HCT116 (cell line): ENCODE results near the gene DHRS4. TPM values are rescaled to one million over a fixed set of nuclear protein-coding genes. Genes with fewer than 3 reads are reported as not detected.

Experiments used
- ATAC-seq: fragments of 200-7000 bp; cut with Tn5 transposase; 2 replicates; pipeline ENCODE4 v1.9.1; 2020; ENCODE audit warnings: mild to moderate bottlenecking, moderate library complexity
- BruUV-seq: library from RNA; stranded (reverse); fragments of 400-500 nt; replicated peaks from 2 replicates; lab custom pipeline; 2021; lab: Mats Ljungman, UMichigan
- CTCF ChIA-PET: fragments of 300-600 bp; sonication (Branson Sonifier 250); formaldehyde crosslinking; loops from one replicate; lab custom pipeline; 2021; ENCODE audit warnings: antibody characterized with exemption; lab: Charles Lee
- POLR2A ChIA-PET: fragments of 300-600, 350-600 bp; sonication (Branson Sonifier 250); formaldehyde crosslinking; loops from one replicate; lab custom pipeline; 2021; ENCODE audit warnings: antibody characterized with exemption; lab: Charles Lee
- RAD21 ChIA-PET, 2 experiments: fragments of 300-600 bp; sonication (Branson Sonifier 250); formaldehyde crosslinking; loops; one replicate each; lab custom pipeline; 2023; ENCODE audit warnings: low total read pairs in 2 of 2; ENCODE audit not compliant: uncharacterized antibody in 2 of 2, unreplicated experiment in 2 of 2, low non-redundant PET in 1 of 2; lab: Charles Lee
- DNase-seq: peaks from one replicate; pipeline ENCODE4 v3.0.0-alpha.2; 2010; ENCODE audit warnings: low read depth, low spot score
- H2AFZ ChIP-seq: fragments of 200-600 bp; shearing (Covaris generic), sonication (generic); 2 replicates; pipeline ENCODE4 v1.6.1; 2017; ENCODE audit warnings: low read depth, mixed run types, mixed read lengths, antibody characterized with exemption, low read length; ENCODE audit not compliant: poor library complexity, severe bottlenecking
- H3K27ac ChIP-seq: 2 replicates; pipeline ENCODE4 v1.5.1; 2012; ENCODE audit warnings: low read depth, low read length
- H3K27me3 ChIP-seq: fragments of 200-600 bp; sonication (generic); 2 replicates; pipeline ENCODE4 v1.6.1; 2016; ENCODE audit warnings: mixed run types, low read length, mixed read lengths; ENCODE audit not compliant: insufficient read depth
- H3K36me3 ChIP-seq, 2 experiments: fragments of 200-500 bp in 1 of 2; fragments of 200-600 bp in 1 of 2; sonication (Bioruptor generic) in 1 of 2; sonication (generic) in 1 of 2; 2 replicates each; pipeline versions ENCODE4 v1.5.1 to v1.6.1; 2014 to 2016; ENCODE audit warnings: low read length in 2 of 2, inconsistent platforms in 1 of 2, mixed read lengths in 1 of 2, mixed run types in 1 of 2; ENCODE audit not compliant: insufficient read depth in 2 of 2, control insufficient read depth in 1 of 2
- H3K4me1 ChIP-seq, 2 experiments: fragments of 200-600 bp in 1 of 2; sonication (generic) in 1 of 2; 2 replicates each; pipeline versions ENCODE4 v1.5.1 to v1.6.1; 2012 to 2017; ENCODE audit warnings: low read length in 2 of 2, inconsistent platforms in 1 of 2, mild to moderate bottlenecking in 1 of 2, mixed read lengths in 1 of 2, mixed run types in 1 of 2, moderate library complexity in 1 of 2; ENCODE audit not compliant: insufficient read depth in 2 of 2, control insufficient read depth in 1 of 2
- H3K4me2 ChIP-seq: fragments of 200-600 bp; sonication (generic); 2 replicates; pipeline ENCODE4 v1.6.1; 2017; ENCODE audit warnings: mixed run types, low read length, mixed read lengths
- H3K4me3 ChIP-seq, 2 experiments: fragments of 200-600 bp in 1 of 2; sonication (generic) in 1 of 2; replicated peaks in 1 of 2; 2 replicates each; pipeline ENCODE4 v1.5.1; 2011 to 2016; ENCODE audit warnings: low read length in 2 of 2, control low read depth in 1 of 2, low read depth in 1 of 2, mild to moderate bottlenecking in 1 of 2, mixed read lengths in 1 of 2, mixed run types in 1 of 2
- H3K79me2 ChIP-seq: fragments of 200-600 bp; sonication (generic); 2 replicates; pipeline ENCODE4 v1.6.1; 2017; ENCODE audit warnings: mild to moderate bottlenecking, mixed run types, low read length, moderate library complexity, mixed read lengths; ENCODE audit not compliant: insufficient read depth
- H3K9ac ChIP-seq: fragments of 200-600 bp; sonication (generic); 2 replicates; pipeline ENCODE4 v1.6.1; 2016; ENCODE audit warnings: low read length, mixed read lengths
- H3K9me2 ChIP-seq: fragments of 200-600 bp; sonication (generic), shearing (Covaris generic); 2 replicates; pipeline ENCODE4 v1.6.1; 2017; ENCODE audit warnings: mixed run types, mild to moderate bottlenecking, moderate library complexity; ENCODE audit not compliant: insufficient read depth
- H3K9me3 ChIP-seq, 2 experiments: fragments of 200-500 bp in 1 of 2; fragments of 200-600 bp in 1 of 2; sonication (Bioruptor generic) in 1 of 2; sonication (generic) in 1 of 2; 2 replicates each; pipeline ENCODE4 v1.6.1; 2014 to 2017; ENCODE audit warnings: low read length in 2 of 2, mixed read lengths in 2 of 2, inconsistent platforms in 1 of 2, low read depth in 1 of 2, mild to moderate bottlenecking in 1 of 2, mixed run types in 1 of 2, moderate library complexity in 1 of 2; ENCODE audit not compliant: control insufficient read depth in 1 of 2, insufficient read depth in 1 of 2
- H4K20me1 ChIP-seq: fragments of 200-600 bp; sonication (generic), shearing (Covaris generic); 2 replicates; pipeline ENCODE4 v1.6.1; 2017; ENCODE audit warnings: mixed run types, mild to moderate bottlenecking, moderate library complexity; ENCODE audit not compliant: insufficient read depth
- CBX3 ChIP-seq: IDR thresholded peaks from 2 replicates; pipeline ENCODE4 v1.6.1; 2012; ENCODE audit warnings: low read depth
- CEBPB ChIP-seq: IDR thresholded peaks from 2 replicates; pipeline ENCODE4 v1.6.1; 2012; ENCODE audit warnings: low read depth
- EGR1 ChIP-seq: IDR thresholded peaks from 2 replicates; pipeline ENCODE4 v1.6.1; 2012; ENCODE audit warnings: low read depth
- ELF1 ChIP-seq: IDR thresholded peaks from 2 replicates; pipeline ENCODE4 v1.6.1; 2012; ENCODE audit warnings: low read depth, borderline replicate concordance
- EZH2 ChIP-seq: fragments of 200-600 bp; sonication (generic); IDR thresholded peaks from 2 replicates; pipeline ENCODE4 v1.6.1; 2017; ENCODE audit warnings: antibody characterized with exemption, mixed run types
- FOSL1 ChIP-seq: IDR thresholded peaks from 2 replicates; pipeline ENCODE4 v1.6.1; 2012; ENCODE audit warnings: low read depth
- JUND ChIP-seq: IDR thresholded peaks from 2 replicates; pipeline ENCODE4 v1.6.1; 2012
- RAD21 ChIP-seq: IDR thresholded peaks from 2 replicates; pipeline ENCODE4 v1.6.1; 2012; ENCODE audit warnings: low read depth, mild to moderate bottlenecking
- SP1 ChIP-seq: IDR thresholded peaks from 2 replicates; pipeline ENCODE4 v1.6.1; 2012; ENCODE audit warnings: low read depth
- TCF7L2 ChIP-seq: IDR thresholded peaks from 2 replicates; pipeline ENCODE4 v1.7.0; 2011; ENCODE audit warnings: borderline replicate concordance, inconsistent platforms; ENCODE audit not compliant: insufficient read depth, insufficient read length; ENCODE audit errors: extremely low read depth
- YY1 ChIP-seq: IDR thresholded peaks from 2 replicates; pipeline ENCODE4 v1.6.1; 2011; ENCODE audit warnings: low read length, low read depth, moderate library complexity, mild to moderate bottlenecking; ENCODE audit not compliant: insufficient replicate concordance; ENCODE audit errors: extremely low read depth
- ZFX ChIP-seq: fragments of 450-650 bp; IDR thresholded peaks from 2 replicates; pipeline ENCODE4 v1.6.1; 2017
- intact Hi-C: fragments of 100-400 bp; cut with micrococcal nuclease; formaldehyde crosslinking; loops from 2 replicates; pipeline ENCODE4 v1.10.0; 2022
- total RNA-seq: library from RNA; stranded (reverse); gene quantifications from one replicate; pipeline ENCODE4 v1.2.1, GENCODE V29; 2021; ENCODE audit not compliant: unreplicated experiment
- TF ChIP-seq, protein P1 (sequence below), 3 experiments: fragments of 200-600 bp in 1 of 3; sonication (generic) in 1 of 3; IDR thresholded peaks in 2 of 3; conservative IDR thresholded peaks in 1 of 3; 2 replicates each; pipeline ENCODE4 v1.5.1; 2012 to 2017; ENCODE audit warnings: low read depth in 2 of 3, low read length in 2 of 3, antibody characterized with exemption in 1 of 3, borderline replicate concordance in 1 of 3, control low read depth in 1 of 3, mild to moderate bottlenecking in 1 of 3, mixed read lengths in 1 of 3, mixed run types in 1 of 3, moderate library complexity in 1 of 3; ENCODE audit not compliant: insufficient read depth in 1 of 3
- TF ChIP-seq, protein P2 (sequence below): IDR thresholded peaks from 2 replicates; pipeline ENCODE4 v1.6.1; 2011; ENCODE audit warnings: mild to moderate bottlenecking, low read length, moderate library complexity; ENCODE audit not compliant: insufficient replicate concordance; ENCODE audit errors: extremely low read depth
- TF ChIP-seq, protein P3 (sequence below): IDR thresholded peaks from 2 replicates; pipeline ENCODE4 v1.6.1; 2012

DHRS4 gene
- total RNA-seq, 1 experiment from 2014 or later: 21.8 TPM

DNA sequence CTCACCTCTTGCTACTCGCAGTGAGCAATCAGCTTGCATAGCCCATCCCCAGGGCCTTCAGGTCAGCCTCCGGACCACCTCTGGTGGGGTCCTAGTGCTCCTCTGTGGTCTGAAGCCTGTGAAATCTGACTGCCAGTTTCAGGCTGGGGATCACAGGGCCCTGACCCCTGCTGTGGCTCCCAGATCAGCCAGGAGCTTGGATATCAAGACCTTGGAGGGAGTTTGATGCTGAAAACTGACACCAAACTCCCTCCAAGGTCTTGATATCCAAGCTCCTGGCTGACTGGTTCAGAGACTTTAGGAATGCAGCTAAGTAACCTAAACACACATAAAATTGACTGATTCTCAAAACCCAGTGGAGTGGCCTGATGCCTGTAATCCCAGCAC lies 19.8 kb upstream of the DHRS4 start:
- RAD21 ChIA-PET: no interaction called here
- no peak for ATAC-seq
- no peak for TF ChIP-seq FOSL1
- TF ChIP-seq, protein P1, sequence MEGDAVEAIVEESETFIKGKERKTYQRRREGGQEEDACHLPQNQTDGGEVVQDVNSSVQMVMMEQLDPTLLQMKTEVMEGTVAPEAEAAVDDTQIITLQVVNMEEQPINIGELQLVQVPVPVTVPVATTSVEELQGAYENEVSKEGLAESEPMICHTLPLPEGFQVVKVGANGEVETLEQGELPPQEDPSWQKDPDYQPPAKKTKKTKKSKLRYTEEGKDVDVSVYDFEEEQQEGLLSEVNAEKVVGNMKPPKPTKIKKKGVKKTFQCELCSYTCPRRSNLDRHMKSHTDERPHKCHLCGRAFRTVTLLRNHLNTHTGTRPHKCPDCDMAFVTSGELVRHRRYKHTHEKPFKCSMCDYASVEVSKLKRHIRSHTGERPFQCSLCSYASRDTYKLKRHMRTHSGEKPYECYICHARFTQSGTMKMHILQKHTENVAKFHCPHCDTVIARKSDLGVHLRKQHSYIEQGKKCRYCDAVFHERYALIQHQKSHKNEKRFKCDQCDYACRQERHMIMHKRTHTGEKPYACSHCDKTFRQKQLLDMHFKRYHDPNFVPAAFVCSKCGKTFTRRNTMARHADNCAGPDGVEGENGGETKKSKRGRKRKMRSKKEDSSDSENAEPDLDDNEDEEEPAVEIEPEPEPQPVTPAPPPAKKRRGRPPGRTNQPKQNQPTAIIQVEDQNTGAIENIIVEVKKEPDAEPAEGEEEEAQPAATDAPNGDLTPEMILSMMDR (IDR thresholded peaks at IDR 0.05 in 2 of 3, conservative IDR thresholded peaks at IDR 0.05 in 1 of 3; ENCODE audit: borderline replicate concordance in 1 of 3, insufficient read depth in 1 of 3, low read depth in 2 of 3, low read length in 2 of 3): no peak
- H3K9me2 ChIP-seq: no peaks in the 10 kb centered on the region
- no peaks in the 10 kb centered on the region for H3K27me3 ChIP-seq
- no peak overlapping the region for H3K9ac ChIP-seq
- CTCF ChIA-PET: no interaction called here
- DNase-seq: no peak
- H4K20me1 ChIP-seq: no peaks in the 10 kb centered on the region
- H3K4me2 ChIP-seq: no peak overlapping the region
- no peak overlapping the region for H2AFZ ChIP-seq
- POLR2A ChIA-PET: no interaction called here
- H3K9me3 ChIP-seq: no peaks in the 10 kb centered on the region
- no peaks in the 10 kb centered on the region for H3K36me3 ChIP-seq
- BruUV-seq: no TSS peak
- H3K27ac ChIP-seq: no peak overlapping the region
- no peaks in the 10 kb centered on the region for H3K79me2 ChIP-seq
- no peak overlapping the region for H3K4me3 ChIP-seq
- intact Hi-C loops: no loop called here
- no peaks in the 10 kb centered on the region for H3K4me1 ChIP-seq

DNA sequence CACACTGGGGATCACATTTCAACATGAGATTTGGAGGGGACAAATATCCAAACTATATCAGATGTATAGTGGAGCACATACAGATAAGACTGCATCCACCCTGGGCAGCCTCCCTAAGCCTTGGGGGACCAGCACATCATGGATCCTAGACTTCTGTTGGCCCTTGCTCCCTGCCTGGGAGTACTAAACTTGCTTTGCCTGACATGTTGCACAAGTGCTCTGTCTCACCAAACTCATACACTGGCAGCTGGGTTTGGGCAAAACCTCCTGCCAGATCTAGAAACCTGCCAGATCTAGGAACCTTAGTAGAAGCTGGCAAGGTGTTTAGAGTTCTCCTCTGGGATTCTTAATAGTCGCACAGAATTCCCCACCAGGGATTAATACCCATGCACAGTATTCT lies 18.4 kb upstream of the DHRS4 start:
- Histone ChIP-seq H2AFZ (no peak overlapping the region), H3K27ac (no peak overlapping the region)

More for the DNA sequence above, 18.4 kb upstream of the DHRS4 start:
- Histone ChIP-seq H3K9me3 (no peaks in the 10 kb centered on the region), H3K27me3 (no peaks in the 10 kb centered on the region), H3K9me2 (no peaks in the 10 kb centered on the region), H3K4me3 (no peak overlapping the region), H4K20me1 (no peaks in the 10 kb centered on the region), H3K9ac (no peak overlapping the region), H3K79me2 (no peaks in the 10 kb centered on the region), H3K36me3 (no peaks in the 10 kb centered on the region), H3K4me1 (no peaks in the 10 kb centered on the region), H3K4me2 (no peak overlapping the region)
- ChIA-PET POLR2A (no interaction called here), RAD21 (no interaction called here), CTCF (no interaction called here)
- ATAC-seq (no peak), DNase-seq (no peak)
- BruUV-seq: no TSS peak
- no peak for TF ChIP-seq YY1
- TF ChIP-seq, protein P2, sequence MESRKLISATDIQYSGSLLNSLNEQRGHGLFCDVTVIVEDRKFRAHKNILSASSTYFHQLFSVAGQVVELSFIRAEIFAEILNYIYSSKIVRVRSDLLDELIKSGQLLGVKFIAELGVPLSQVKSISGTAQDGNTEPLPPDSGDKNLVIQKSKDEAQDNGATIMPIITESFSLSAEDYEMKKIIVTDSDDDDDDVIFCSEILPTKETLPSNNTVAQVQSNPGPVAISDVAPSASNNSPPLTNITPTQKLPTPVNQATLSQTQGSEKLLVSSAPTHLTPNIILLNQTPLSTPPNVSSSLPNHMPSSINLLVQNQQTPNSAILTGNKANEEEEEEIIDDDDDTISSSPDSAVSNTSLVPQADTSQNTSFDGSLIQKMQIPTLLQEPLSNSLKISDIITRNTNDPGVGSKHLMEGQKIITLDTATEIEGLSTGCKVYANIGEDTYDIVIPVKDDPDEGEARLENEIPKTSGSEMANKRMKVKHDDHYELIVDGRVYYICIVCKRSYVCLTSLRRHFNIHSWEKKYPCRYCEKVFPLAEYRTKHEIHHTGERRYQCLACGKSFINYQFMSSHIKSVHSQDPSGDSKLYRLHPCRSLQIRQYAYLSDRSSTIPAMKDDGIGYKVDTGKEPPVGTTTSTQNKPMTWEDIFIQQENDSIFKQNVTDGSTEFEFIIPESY: no peak
- TF ChIP-seq, protein P3, sequence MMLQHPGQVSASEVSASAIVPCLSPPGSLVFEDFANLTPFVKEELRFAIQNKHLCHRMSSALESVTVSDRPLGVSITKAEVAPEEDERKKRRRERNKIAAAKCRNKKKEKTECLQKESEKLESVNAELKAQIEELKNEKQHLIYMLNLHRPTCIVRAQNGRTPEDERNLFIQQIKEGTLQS: no peak
- no peak for TF ChIP-seq SP1
- no peak for TF ChIP-seq CBX3
- no peak for TF ChIP-seq RAD21
- TF ChIP-seq CEBPB: no peak
- TF ChIP-seq ELF1: no peak
- no peak for TF ChIP-seq JUND
- TF ChIP-seq EGR1: no peak
- TF ChIP-seq TCF7L2: no peak
- no peak for TF ChIP-seq EZH2
- no peak for TF ChIP-seq ZFX
- TF ChIP-seq, protein P1 (IDR thresholded peaks at IDR 0.05 in 2 of 3, conservative IDR thresholded peaks at IDR 0.05 in 1 of 3; ENCODE audit: borderline replicate concordance in 1 of 3, insufficient read depth in 1 of 3, low read depth in 2 of 3, low read length in 2 of 3): no peak
- intact Hi-C loops: no loop called here
